Naive thymus-derived CD4-positive, alpha-beta T cell (primary cell): ENCODE results near the gene DCAF4L1. TPM values are rescaled to one million over a fixed set of nuclear protein-coding genes. Genes with fewer than 3 reads are reported as not detected.

Source experiments
- ATAC-seq: fragments of 150-1000 bp; cut with Tn5 transposase; 2 replicates; pipeline ENCODE4 v1.10.0; 2021; ENCODE audit warnings: mild to moderate bottlenecking, moderate library complexity
- CTCF ChIA-PET: fragments of 350-600 bp; sonication (Branson Sonifier 250); formaldehyde crosslinking; loops from one replicate; lab custom pipeline; 2021; ENCODE audit warnings: antibody characterized with exemption; lab: Charles Lee
- POLR2A ChIA-PET: fragments of 350-600 bp; sonication (Branson Sonifier 250); formaldehyde crosslinking; loops from one replicate; lab custom pipeline; 2021; ENCODE audit warnings: antibody characterized with exemption, inconsistent platforms; lab: Charles Lee
- DNase-seq, 9 donors: peaks; one replicate each; pipeline versions ENCODE4 v3.0.0 to v3.0.0-alpha.2; 2020 to 2022; ENCODE audit warnings: mixed read lengths in 1 of 9
- H3K27ac ChIP-seq: one replicate; pipeline ENCODE4 v1.7.0; 2013; ENCODE audit warnings: mild to moderate bottlenecking, low read depth, low read length, moderate library complexity
- H3K27me3 ChIP-seq, 2 donors: one replicate each; pipeline ENCODE4 v1.7.0; 2013; ENCODE audit warnings: low read length in 2 of 2, mild to moderate bottlenecking in 2 of 2, moderate library complexity in 2 of 2; ENCODE audit not compliant: control insufficient read depth in 2 of 2, insufficient read depth in 2 of 2
- H3K36me3 ChIP-seq, 3 experiments: 1 replicate in 2 of 3; 2 replicates in 1 of 3; pipeline ENCODE4 v1.7.0; 2013; ENCODE audit warnings: low read length in 3 of 3, mild to moderate bottlenecking in 3 of 3, moderate library complexity in 1 of 3; ENCODE audit not compliant: insufficient read depth in 3 of 3, control insufficient read depth in 2 of 3
- H3K4me1 ChIP-seq, 2 donors: one replicate each; pipeline ENCODE4 v1.7.0; 2013; ENCODE audit warnings: low read length in 2 of 2, mild to moderate bottlenecking in 2 of 2, moderate library complexity in 1 of 2; ENCODE audit not compliant: control insufficient read depth in 2 of 2, insufficient read depth in 2 of 2
- H3K4me3 ChIP-seq: 2 replicates; pipeline ENCODE4 v1.7.0; 2013; ENCODE audit warnings: mild to moderate bottlenecking, low read length
- H3K9me3 ChIP-seq, 3 experiments: 1 replicate in 2 of 3; 2 replicates in 1 of 3; pipeline ENCODE4 v1.7.0; 2013; ENCODE audit warnings: low read length in 3 of 3; ENCODE audit not compliant: control insufficient read depth in 2 of 3
- H3K27ac Mint-ChIP-seq, 9 donors: one replicate each; pipeline ENCODE4 v1.8.0; 2020 to 2022; ENCODE audit warnings: mixed read lengths in 9 of 9, mild to moderate bottlenecking in 8 of 9, moderate library complexity in 5 of 9, inconsistent platforms in 2 of 9
- H3K27me3 Mint-ChIP-seq, 5 donors: one replicate each; pipeline ENCODE4 v1.8.0; 2021 to 2022; ENCODE audit warnings: mixed read lengths in 5 of 5, mild to moderate bottlenecking in 1 of 5
- H3K36me3 Mint-ChIP-seq, 5 donors: one replicate each; pipeline ENCODE4 v1.8.0; 2020 to 2022; ENCODE audit warnings: mixed read lengths in 5 of 5, mild to moderate bottlenecking in 3 of 5, inconsistent platforms in 1 of 5
- H3K4me1 Mint-ChIP-seq, 7 donors: one replicate each; pipeline ENCODE4 v1.8.0; 2020 to 2022; ENCODE audit warnings: mixed read lengths in 7 of 7, mild to moderate bottlenecking in 3 of 7, inconsistent platforms in 1 of 7
- H3K4me3 Mint-ChIP-seq, 10 donors: one replicate each; pipeline ENCODE4 v1.8.0; 2020 to 2022; ENCODE audit warnings: mild to moderate bottlenecking in 10 of 10, mixed read lengths in 10 of 10, moderate library complexity in 6 of 10, inconsistent platforms in 2 of 10
- H3K9me3 Mint-ChIP-seq, 11 donors: one replicate each; pipeline ENCODE4 v1.8.0; 2020 to 2022; ENCODE audit warnings: mixed read lengths in 11 of 11, mild to moderate bottlenecking in 4 of 11, inconsistent platforms in 1 of 11, moderate library complexity in 1 of 11
- intact Hi-C, 2 donors: fragments of 100-400 bp; cut with micrococcal nuclease; formaldehyde crosslinking; loops; one replicate each; pipeline ENCODE4 v1.15.1; 2023
- polyA plus RNA-seq, 2 donors: library from polyadenylated mRNA; unstranded; fragments of 300-500 nt; fragmentation: Illumina TruSeq; gene quantifications; one replicate each; pipeline ENCODE4 v1.2.3, GENCODE V29; 2021
- total RNA-seq, 6 experiments: library from RNA in 5 of 6; stranded (reverse) in 5 of 6; gene quantifications; 1 replicate in 5 of 6; 2 replicates in 1 of 6; pipeline ENCODE4 v1.2.3 and lab custom pipeline; 2021 to 2026

DCAF4L1 gene
- total and polyA plus RNA-seq, 7 experiments from 2014 or later, result 0.15 to 0.35 (median 0.28) TPM; not detected in 1

DNA sequence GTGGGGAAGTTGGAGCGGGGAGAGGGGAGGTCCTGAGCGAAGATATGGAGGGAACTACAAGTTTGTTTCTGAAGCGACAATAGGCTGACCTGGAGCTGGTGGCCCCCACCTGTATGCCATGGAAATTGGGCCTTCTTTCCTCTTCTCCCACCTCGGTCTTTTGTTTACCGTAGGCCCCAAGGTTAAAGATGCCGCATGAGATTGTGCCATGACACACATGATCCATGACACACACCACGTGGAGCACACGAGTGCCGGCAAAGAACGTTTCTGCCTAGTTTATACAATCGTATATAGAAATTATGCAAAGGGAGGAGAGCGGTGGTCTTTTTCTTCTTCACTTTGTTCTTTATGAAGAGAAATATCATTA lies 45.9 kb upstream of the DCAF4L1 start:
- peak overlapping the region; percentile 71 to 97 (median 89) for H3K27ac Mint-ChIP-seq
- DNase-seq (peak in 2 of 9 donors; percentile 17 to 27), ATAC-seq (peak; percentile 14)
- Histone ChIP-seq H3K4me3 (peak overlapping the region; percentile 84), H3K27me3 (no peaks in the 10 kb centered on the region), H3K36me3 (peaks cover 1 to 16% (median 6%) of the 10 kb centered on the region in 3 experiments), H3K9me3 (no peaks in the 10 kb centered on the region), H3K27ac (peak overlapping the region; percentile 80), H3K4me1 (peaks cover 15 to 20% of the 10 kb centered on the region in 2 donors)
- peaks cover 4 to 14% (median 6%) of the 10 kb centered on the region in 5 donors for H3K36me3 Mint-ChIP-seq
- H3K4me1 Mint-ChIP-seq, result peaks cover 38 to 55% (median 52%) of the 10 kb centered on the region in 7 donors
- no peaks in the 10 kb centered on the region for H3K27me3 Mint-ChIP-seq
- H3K4me3 Mint-ChIP-seq, result peak overlapping the region; percentile 93 to 99 (median 96)
- H3K9me3 Mint-ChIP-seq, result peaks cover 0 to 3% (median 0%) of the 10 kb centered on the region in 11 donors
- POLR2A ChIA-PET, result interaction anchor here (1.2 to 2.6 kb wide), 2 partner anchors 11 to 55 kb away, joined by 3 to 11 read pairs; partner anchors contain the start of gene SLC30A9
- CTCF ChIA-PET, result no interaction called here
- intact Hi-C loops, result loop anchor here (1.0 kb wide), 1 partner anchor 55 kb away; the partner anchor contains the start of gene SLC30A9 (in 2 of the 2)

DNA sequence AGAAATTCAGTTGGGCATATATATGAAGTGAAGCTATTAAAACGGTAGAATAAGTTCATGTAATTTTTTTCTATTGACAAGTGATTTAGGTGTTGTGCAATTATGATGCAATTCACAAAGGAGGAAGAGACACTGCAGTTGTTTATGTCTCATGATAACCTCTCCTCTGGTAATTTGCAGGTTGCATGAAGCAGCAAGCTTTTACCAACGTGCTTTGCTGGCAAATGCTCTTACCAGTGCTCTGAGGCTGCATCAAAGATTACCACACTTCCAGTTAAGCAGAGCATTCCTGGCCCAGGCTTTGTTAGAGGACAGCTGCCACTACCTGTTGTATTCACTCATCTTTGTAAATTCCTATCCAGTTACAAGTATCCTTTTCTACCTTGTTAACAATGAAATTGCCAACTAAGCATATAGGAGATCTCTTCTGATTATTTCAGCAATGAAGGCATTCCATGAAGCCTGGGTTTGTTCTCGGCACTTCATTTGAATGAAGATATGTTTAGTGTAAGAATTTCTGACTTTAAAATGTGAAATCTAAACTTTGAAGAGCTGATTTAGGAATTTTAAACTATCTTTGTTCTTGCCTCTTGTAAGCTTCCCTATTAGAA lies 42.4 kb upstream of the DCAF4L1 start:
- Mint-ChIP-seq H3K4me3 (no peak overlapping the region), H3K9me3 (peaks cover 0 to 3% (median 0%) of the 10 kb centered on the region in 11 donors), H3K27ac (peak overlapping the region in 1 of 9 donors; percentile 37), H3K4me1 (peaks cover 33 to 75% (median 61%) of the 10 kb centered on the region in 7 donors), H3K36me3 (peaks cover 4 to 25% (median 16%) of the 10 kb centered on the region in 5 donors), H3K27me3 (no peaks in the 10 kb centered on the region)
- CTCF ChIA-PET, result no interaction called here
- ATAC-seq (no peak), DNase-seq (no peak)
- H3K27me3 ChIP-seq, result no peaks in the 10 kb centered on the region
- POLR2A ChIA-PET, result no interaction called here
- no peak overlapping the region for H3K4me3 ChIP-seq
- H3K36me3 ChIP-seq, result peaks cover 6 to 20% (median 9%) of the 10 kb centered on the region in 3 experiments
- H3K4me1 ChIP-seq, result peaks cover 15 to 20% of the 10 kb centered on the region in 2 donors
- intact Hi-C loops, result no loop called here
- no peaks in the 10 kb centered on the region for H3K9me3 ChIP-seq
- H3K27ac ChIP-seq, result no peak overlapping the region

DNA sequence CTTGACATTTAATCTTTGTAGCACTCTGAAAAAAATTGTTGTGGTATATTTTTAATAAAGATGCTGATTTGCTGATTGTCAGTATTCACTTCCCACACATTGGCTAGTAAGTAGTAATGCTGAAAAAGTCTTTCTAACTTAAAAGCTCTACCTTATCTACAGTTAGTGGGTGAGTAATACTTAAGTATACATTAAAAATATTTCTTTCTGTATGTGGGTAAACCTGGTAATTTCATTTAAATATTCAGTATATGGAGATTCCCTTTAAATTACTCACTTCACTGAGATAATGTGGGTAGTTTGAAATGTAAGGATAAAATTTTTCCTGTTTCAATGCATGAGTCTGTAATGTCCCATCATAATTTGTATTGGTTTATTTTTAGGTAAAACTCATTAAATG lies 40.7 kb upstream of the DCAF4L1 start:
- H3K4me1 ChIP-seq, result peaks cover 8 to 14% of the 10 kb centered on the region in 2 donors
- ChIA-PET POLR2A (no interaction called here), CTCF (interaction anchor here (0.5 kb wide), 1 partner anchor 87 kb away, joined by 4 read pairs; no protein-coding TSS in a partner anchor)
- H3K9me3 ChIP-seq, result no peaks in the 10 kb centered on the region
- DNase-seq, result no peak
- H3K36me3 ChIP-seq, result peaks cover 15 to 23% (median 16%) of the 10 kb centered on the region in 3 experiments
- H3K27ac Mint-ChIP-seq, result no peak overlapping the region
- peaks cover 24 to 58% (median 45%) of the 10 kb centered on the region in 7 donors for H3K4me1 Mint-ChIP-seq
- no peak overlapping the region for H3K27ac ChIP-seq
- intact Hi-C loops, result no loop called here
- H3K9me3 Mint-ChIP-seq, result no peaks in the 10 kb centered on the region
- no peak overlapping the region for H3K4me3 ChIP-seq
- ATAC-seq, result no peak
- H3K27me3 Mint-ChIP-seq, result no peaks in the 10 kb centered on the region
- no peak overlapping the region for H3K4me3 Mint-ChIP-seq
- H3K36me3 Mint-ChIP-seq, result peaks cover 4 to 32% (median 12%) of the 10 kb centered on the region in 5 donors
- H3K27me3 ChIP-seq, result no peaks in the 10 kb centered on the region

DNA sequence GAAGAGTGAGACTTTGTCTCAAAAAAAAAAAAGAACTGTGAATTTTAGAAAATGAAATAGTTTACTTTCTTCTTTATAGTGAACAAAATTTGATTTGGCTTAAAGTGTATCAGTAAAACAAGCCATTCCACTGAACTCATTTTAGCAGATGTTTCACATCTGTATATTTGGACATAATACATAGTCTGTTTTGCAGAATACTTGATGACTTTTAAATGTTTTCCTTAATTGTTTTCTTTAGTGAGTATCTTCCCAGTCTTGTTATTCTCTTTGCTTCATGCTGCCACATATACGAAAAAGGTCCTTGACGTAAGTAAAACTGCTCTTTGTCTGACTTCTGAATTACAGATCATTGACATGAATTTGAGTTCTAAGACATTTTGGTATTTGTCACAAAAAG lies 38.0 kb upstream of the DCAF4L1 start:
- H3K9me3 Mint-ChIP-seq, result no peaks in the 10 kb centered on the region
- peaks cover 15 to 35% (median 20%) of the 10 kb centered on the region in 3 experiments for H3K36me3 ChIP-seq
- POLR2A ChIA-PET, result no interaction called here

DNA sequence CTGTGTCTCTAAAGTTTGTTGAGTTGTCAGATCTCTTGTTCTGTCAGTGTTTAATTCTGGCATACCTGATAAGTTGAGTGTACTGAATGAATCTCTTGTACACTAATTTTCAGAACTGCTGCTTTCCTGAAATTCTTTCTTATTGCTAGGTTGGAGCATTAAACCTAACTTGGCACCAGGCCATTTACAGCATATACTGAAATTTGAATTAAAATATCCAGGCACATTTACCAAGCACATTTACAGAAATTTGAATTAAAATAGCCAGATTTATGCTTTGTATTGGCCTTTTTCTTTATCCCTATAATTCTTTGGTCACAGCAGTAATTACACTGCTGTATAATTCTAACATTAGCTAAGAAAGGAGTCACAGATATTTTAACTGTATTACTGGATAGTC lies 37.5 kb upstream of the DCAF4L1 start:
- no peak overlapping the region for H3K27ac Mint-ChIP-seq
- H3K27me3 Mint-ChIP-seq, result no peaks in the 10 kb centered on the region
- DNase-seq (no peak), ATAC-seq (no peak)
- no peak overlapping the region for H3K4me3 Mint-ChIP-seq
- no peaks in the 10 kb centered on the region for H3K9me3 Mint-ChIP-seq
- intact Hi-C loops, result no loop called here
- Histone ChIP-seq H3K27ac (no peak overlapping the region), H3K27me3 (no peaks in the 10 kb centered on the region), H3K4me1 (no peaks in the 10 kb centered on the region), H3K36me3 (peaks cover 15 to 35% (median 20%) of the 10 kb centered on the region in 3 experiments), H3K4me3 (no peak overlapping the region), H3K9me3 (no peaks in the 10 kb centered on the region)
- ChIA-PET CTCF (no interaction called here), POLR2A (interaction anchor here (0.6 kb wide), 1 partner anchor 221 kb away, joined by 3 read pairs; no protein-coding TSS in a partner anchor)
- H3K4me1 Mint-ChIP-seq, result peaks cover 5 to 30% (median 15%) of the 10 kb centered on the region in 7 donors
- peaks cover 4 to 33% (median 13%) of the 10 kb centered on the region in 5 donors for H3K36me3 Mint-ChIP-seq

More for the DNA sequence above, 38.0 kb upstream of the DCAF4L1 start:
- Histone ChIP-seq H3K9me3 (no peaks in the 10 kb centered on the region), H3K27ac (no peak overlapping the region), H3K4me1 (no peaks in the 10 kb centered on the region), H3K4me3 (no peak overlapping the region), H3K27me3 (no peaks in the 10 kb centered on the region)
- DNase-seq (no peak), ATAC-seq (no peak)
- Mint-ChIP-seq H3K27me3 (no peaks in the 10 kb centered on the region), H3K4me3 (no peak overlapping the region), H3K4me1 (peaks cover 7 to 33% (median 21%) of the 10 kb centered on the region in 7 donors), H3K36me3 (peaks cover 4 to 35% (median 10%) of the 10 kb centered on the region in 5 donors), H3K27ac (no peak overlapping the region)
- intact Hi-C loops, result no loop called here
- CTCF ChIA-PET, result no interaction called here

- Histone ChIP-seq H3K4me1 (no peaks in the 10 kb centered on the region), H3K27me3 (no peaks in the 10 kb centered on the region), H3K36me3 (peaks cover 14 to 66% (median 14%) of the 10 kb centered on the region in 3 experiments), H3K4me3 (no peak overlapping the region), H3K27ac (no peak overlapping the region), H3K9me3 (no peaks in the 10 kb centered on the region)
- peaks cover 0 to 15% (median 4%) of the 10 kb centered on the region in 7 donors for H3K4me1 Mint-ChIP-seq
- DNase-seq (no peak), ATAC-seq (no peak)
- H3K4me3 Mint-ChIP-seq, result no peak overlapping the region
- peak overlapping the region in 1 of 9 donors; percentile 1 for H3K27ac Mint-ChIP-seq
- H3K27me3 Mint-ChIP-seq, result no peaks in the 10 kb centered on the region
- POLR2A ChIA-PET, result no interaction called here
- intact Hi-C loops, result no loop called here
- no peaks in the 10 kb centered on the region for H3K9me3 Mint-ChIP-seq
- peaks cover 7 to 50% (median 19%) of the 10 kb centered on the region in 5 donors for H3K36me3 Mint-ChIP-seq
- CTCF ChIA-PET, result no interaction called here
Measured at GRCh38 chr4:41949531-41949930, 32.0 kb upstream of the DCAF4L1 start.
